Measurements from ENCODE around the gene BAX.

DNA sequence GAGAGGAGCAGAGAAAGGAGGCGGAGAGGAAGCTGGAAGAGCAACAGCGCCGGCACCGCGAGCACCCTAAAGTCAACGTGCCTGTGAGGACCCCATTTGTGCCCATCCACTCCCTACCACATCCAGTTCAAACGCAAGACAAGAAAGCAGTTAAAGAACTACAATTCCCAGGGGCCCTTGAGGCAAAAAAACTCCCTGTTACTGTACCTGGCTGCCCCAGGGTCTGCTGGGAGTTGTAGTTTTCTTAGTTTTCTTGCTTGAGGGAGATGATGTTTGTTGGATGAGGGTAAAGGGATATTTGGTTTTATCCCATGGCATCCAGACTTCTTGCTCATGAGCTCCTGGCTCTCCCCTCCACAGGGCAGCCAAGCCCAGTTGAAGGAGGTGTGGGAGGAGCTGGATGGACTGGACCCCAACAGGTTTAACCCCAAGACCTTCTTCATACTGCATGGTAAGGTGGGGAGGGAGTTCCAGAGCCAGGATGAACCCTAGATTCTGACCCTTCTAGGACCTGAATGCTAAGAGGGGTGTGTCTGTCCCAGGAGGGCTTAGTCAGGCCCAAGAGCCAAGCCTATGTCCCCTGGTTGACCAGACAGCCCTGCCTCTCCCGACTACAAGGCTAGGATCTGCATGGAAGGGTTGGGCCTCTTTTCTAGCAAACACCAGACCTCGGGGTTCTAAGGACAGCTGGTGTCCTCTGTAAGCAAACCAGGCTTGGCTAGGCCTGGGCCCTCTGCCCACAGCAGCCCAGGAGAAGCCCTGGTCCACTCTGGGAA, 41.4 kb upstream of the BAX start:
- no peak for TF ChIP-seq POLR2A (IDR thresholded peaks at IDR 0.05)
- TF ChIP-seq, protein P1, sequence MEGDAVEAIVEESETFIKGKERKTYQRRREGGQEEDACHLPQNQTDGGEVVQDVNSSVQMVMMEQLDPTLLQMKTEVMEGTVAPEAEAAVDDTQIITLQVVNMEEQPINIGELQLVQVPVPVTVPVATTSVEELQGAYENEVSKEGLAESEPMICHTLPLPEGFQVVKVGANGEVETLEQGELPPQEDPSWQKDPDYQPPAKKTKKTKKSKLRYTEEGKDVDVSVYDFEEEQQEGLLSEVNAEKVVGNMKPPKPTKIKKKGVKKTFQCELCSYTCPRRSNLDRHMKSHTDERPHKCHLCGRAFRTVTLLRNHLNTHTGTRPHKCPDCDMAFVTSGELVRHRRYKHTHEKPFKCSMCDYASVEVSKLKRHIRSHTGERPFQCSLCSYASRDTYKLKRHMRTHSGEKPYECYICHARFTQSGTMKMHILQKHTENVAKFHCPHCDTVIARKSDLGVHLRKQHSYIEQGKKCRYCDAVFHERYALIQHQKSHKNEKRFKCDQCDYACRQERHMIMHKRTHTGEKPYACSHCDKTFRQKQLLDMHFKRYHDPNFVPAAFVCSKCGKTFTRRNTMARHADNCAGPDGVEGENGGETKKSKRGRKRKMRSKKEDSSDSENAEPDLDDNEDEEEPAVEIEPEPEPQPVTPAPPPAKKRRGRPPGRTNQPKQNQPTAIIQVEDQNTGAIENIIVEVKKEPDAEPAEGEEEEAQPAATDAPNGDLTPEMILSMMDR (IDR thresholded peaks at IDR 0.05): no peak

Measured in tibial nerve (tissue), 3 donors.